Neuronal stem cell (in vitro differentiated cells): ENCODE measurements around the gene MYO3B.

Experiments
- DNase-seq: peaks from one replicate; pipeline ENCODE4 v3.0.0-alpha.2; 2013; ENCODE audit warnings: low spot score
- H2AFZ ChIP-seq: one replicate; pipeline ENCODE4 v1.6.1; 2013; ENCODE audit warnings: mild to moderate bottlenecking, low read length, inconsistent platforms
- H2AK5ac ChIP-seq: 2 replicates; pipeline ENCODE4 v1.6.1; 2013; ENCODE audit warnings: low read depth, mild to moderate bottlenecking, inconsistent platforms, low read length, moderate library complexity, mixed read lengths
- H2BK120ac ChIP-seq: 2 replicates; pipeline ENCODE4 v1.6.1; 2013; ENCODE audit warnings: low read depth, mild to moderate bottlenecking, inconsistent platforms, low read length, moderate library complexity, mixed read lengths
- H2BK12ac ChIP-seq: one replicate; pipeline ENCODE4 v1.6.1; 2013; ENCODE audit warnings: low read length, inconsistent platforms
- H2BK15ac ChIP-seq: 2 replicates; pipeline ENCODE4 v1.6.1; 2013; ENCODE audit warnings: mild to moderate bottlenecking, low read length, inconsistent platforms, mixed read lengths
- H2BK5ac ChIP-seq: one replicate; pipeline ENCODE4 v1.6.1; 2013; ENCODE audit warnings: inconsistent platforms, mild to moderate bottlenecking, low read length, moderate library complexity
- H3K14ac ChIP-seq: one replicate; pipeline ENCODE4 v1.6.1; 2013; ENCODE audit warnings: low read length, inconsistent platforms
- H3K18ac ChIP-seq: 2 replicates; pipeline ENCODE4 v1.6.1; 2013; ENCODE audit warnings: low read length, inconsistent platforms
- H3K23ac ChIP-seq: 2 replicates; pipeline ENCODE4 v1.6.1; 2013; ENCODE audit warnings: low read depth, mild to moderate bottlenecking, mixed read lengths, low read length, inconsistent platforms; ENCODE audit not compliant: poor library complexity
- H3K27ac ChIP-seq: replicated peaks from 3 replicates; pipeline ENCODE4 v1.5.1; 2013; ENCODE audit warnings: low read length, inconsistent platforms
- H3K27me3 ChIP-seq, 3 experiments: 2 replicates each; pipeline ENCODE4 v1.6.1; 2013; ENCODE audit warnings: low read length in 3 of 3, mild to moderate bottlenecking in 2 of 3, inconsistent platforms in 1 of 3, low read depth in 1 of 3, mixed read lengths in 1 of 3, moderate library complexity in 1 of 3; ENCODE audit not compliant: control insufficient read depth in 3 of 3, insufficient read depth in 3 of 3
- H3K36me3 ChIP-seq, 2 donors: replicated peaks in 1 of 2; 2 replicates each; pipeline ENCODE4 v1.6.1; 2013; ENCODE audit warnings: low read length in 2 of 2; ENCODE audit not compliant: control insufficient read depth in 2 of 2, insufficient read depth in 2 of 2
- H3K4ac ChIP-seq: 2 replicates; pipeline ENCODE4 v1.6.1; 2013; ENCODE audit warnings: inconsistent platforms, mild to moderate bottlenecking, low read length, moderate library complexity
- H3K4me1 ChIP-seq, 2 donors: 1 replicate in 1 of 2; 2 replicates in 1 of 2; pipeline ENCODE4 v1.6.1; 2013; ENCODE audit warnings: low read length in 2 of 2, low read depth in 1 of 2; ENCODE audit not compliant: control insufficient read depth in 2 of 2, insufficient read depth in 1 of 2
- H3K4me2 ChIP-seq: one replicate; pipeline ENCODE4 v1.6.1; 2013; ENCODE audit warnings: mild to moderate bottlenecking, low read length, inconsistent platforms; ENCODE audit not compliant: insufficient read depth, poor library complexity, severe bottlenecking
- H3K4me3 ChIP-seq, 2 donors: 2 replicates each; pipeline ENCODE4 v1.5.1; 2013; ENCODE audit warnings: low read length in 2 of 2, mild to moderate bottlenecking in 2 of 2, inconsistent platforms in 1 of 2, moderate library complexity in 1 of 2
- H3K79me1 ChIP-seq: one replicate; pipeline ENCODE4 v1.6.1; 2013; ENCODE audit warnings: low read depth, mild to moderate bottlenecking, inconsistent platforms, low read length, moderate library complexity
- H3K9ac ChIP-seq: one replicate; pipeline ENCODE4 v1.6.1; 2013; ENCODE audit warnings: mild to moderate bottlenecking, low read depth, low read length, inconsistent platforms; ENCODE audit not compliant: poor library complexity
- H3K9me3 ChIP-seq, 2 donors: replicated peaks in 1 of 2; 2 replicates each; pipeline versions ENCODE3 to v1.6.1; 2013; ENCODE audit warnings: low read length in 2 of 2, mild to moderate bottlenecking in 2 of 2, inconsistent platforms in 1 of 2, low read depth in 1 of 2, mixed read lengths in 1 of 2, moderate library complexity in 1 of 2; ENCODE audit not compliant: control insufficient read depth in 2 of 2, insufficient read depth in 1 of 2
- H4K8ac ChIP-seq: one replicate; pipeline ENCODE4 v1.6.1; 2013; ENCODE audit warnings: low read depth, mild to moderate bottlenecking, inconsistent platforms, low read length, moderate library complexity
- H4K91ac ChIP-seq: one replicate; pipeline ENCODE4 v1.6.1; 2013; ENCODE audit warnings: low read length, low read depth, mild to moderate bottlenecking, inconsistent platforms; ENCODE audit not compliant: poor library complexity
- WGBS, 2 donors: extraction: QIAGEN DNeasy Blood & Tissue Kit; methylation state at CpG; one replicate each; pipeline ENCODE4 v1.1.7; 2013; ENCODE audit warnings: missing lambda C conversion rate in 2 of 2, mixed read lengths in 1 of 2; ENCODE audit not compliant: insufficient read length in 2 of 2, insufficient replicate concordance in 1 of 2; ENCODE audit errors: extremely low coverage in 2 of 2; 5-methylcytosine and 5-hydroxymethylcytosine counted together

MYO3B gene

DNA sequence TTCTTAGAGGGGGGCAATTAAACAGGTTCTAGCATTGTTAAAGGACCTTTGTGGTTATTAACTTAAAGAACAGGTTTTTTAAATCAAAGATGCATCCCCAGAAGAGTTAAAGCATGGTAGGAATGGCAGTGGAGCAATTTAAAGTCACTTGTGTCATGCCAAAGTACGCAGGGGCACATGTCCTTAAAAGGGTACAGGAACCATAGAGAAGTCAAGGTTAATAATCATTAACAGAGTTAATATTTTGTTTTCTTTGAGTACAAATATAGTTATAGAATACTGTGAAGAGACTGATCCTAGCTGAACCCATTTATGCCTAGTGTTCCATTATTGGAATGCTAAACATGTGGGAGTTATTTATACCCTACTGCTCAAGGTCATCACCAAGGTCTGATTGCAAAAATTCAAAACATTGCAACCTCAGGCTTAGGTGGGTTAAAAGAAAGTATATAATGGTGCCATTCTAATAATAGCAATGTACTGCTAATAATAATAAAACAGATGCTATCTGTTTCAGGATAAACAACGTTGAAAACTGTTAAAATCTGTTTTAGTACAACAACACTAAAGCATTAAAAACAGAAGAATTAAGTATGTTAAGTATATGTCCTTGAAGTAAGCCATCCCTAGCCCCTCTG, 216.0 kb downstream of the MYO3B start:
- H3K4me1 ChIP-seq, result no peaks in the 10 kb centered on the region

GRCh38 chr2:170394641-170395387, 216.9 kb downstream of the MYO3B start:
- Histone ChIP-seq H3K27ac (no peak overlapping the region), H3K23ac (no peak overlapping the region), H3K4me3 (no peak overlapping the region), H3K4me1 (no peaks in the 10 kb centered on the region), H3K79me1 (no peaks in the 10 kb centered on the region), H3K4ac (no peak overlapping the region), H2AK5ac (no peak overlapping the region), H3K9me3 (no peaks in the 10 kb centered on the region), H2BK15ac (no peak overlapping the region), H3K14ac (no peak overlapping the region), H3K18ac (no peak overlapping the region), H3K9ac (no peak overlapping the region), H4K8ac (no peak overlapping the region), H2AFZ (no peak overlapping the region), H2BK120ac (no peak overlapping the region), H2BK5ac (no peak overlapping the region), H3K36me3 (peaks cover 0 to 5% of the 10 kb centered on the region in 2 donors), H4K91ac (no peak overlapping the region), H3K27me3 (peaks cover 0 to 8% (median 0%) of the 10 kb centered on the region in 3 experiments), H3K4me2 (no peak overlapping the region), H2BK12ac (no peak overlapping the region)
- no peak for DNase-seq

More for the DNA sequence above, 216.0 kb downstream of the MYO3B start:
- H2BK12ac ChIP-seq, result no peak overlapping the region
- no peak overlapping the region for H3K23ac ChIP-seq
- H3K9me3 ChIP-seq, result no peaks in the 10 kb centered on the region
- H3K14ac ChIP-seq, result no peak overlapping the region
- H3K79me1 ChIP-seq, result no peaks in the 10 kb centered on the region
- H2BK5ac ChIP-seq, result no peak overlapping the region
- H3K27me3 ChIP-seq, result peaks cover 0 to 8% (median 0%) of the 10 kb centered on the region in 3 experiments
- no peak overlapping the region for H2BK15ac ChIP-seq
- no peak overlapping the region for H2BK120ac ChIP-seq
- no peak overlapping the region for H3K4me2 ChIP-seq
- no peak overlapping the region for H3K4ac ChIP-seq
- no peak overlapping the region for H2AK5ac ChIP-seq
- WGBS, 2 donors, result no CpG with 5 or more reads among the region's 2 CpGs
- H3K9ac ChIP-seq, result no peak overlapping the region
- no peak overlapping the region for H3K18ac ChIP-seq
- no peak overlapping the region for H4K91ac ChIP-seq
- no peak for DNase-seq
- no peak overlapping the region for H2AFZ ChIP-seq
- H3K27ac ChIP-seq, result no peak overlapping the region
- peaks cover 0 to 8% of the 10 kb centered on the region in 2 donors for H3K36me3 ChIP-seq
- no peak overlapping the region for H4K8ac ChIP-seq
- H3K4me3 ChIP-seq, result no peak overlapping the region

DNA sequence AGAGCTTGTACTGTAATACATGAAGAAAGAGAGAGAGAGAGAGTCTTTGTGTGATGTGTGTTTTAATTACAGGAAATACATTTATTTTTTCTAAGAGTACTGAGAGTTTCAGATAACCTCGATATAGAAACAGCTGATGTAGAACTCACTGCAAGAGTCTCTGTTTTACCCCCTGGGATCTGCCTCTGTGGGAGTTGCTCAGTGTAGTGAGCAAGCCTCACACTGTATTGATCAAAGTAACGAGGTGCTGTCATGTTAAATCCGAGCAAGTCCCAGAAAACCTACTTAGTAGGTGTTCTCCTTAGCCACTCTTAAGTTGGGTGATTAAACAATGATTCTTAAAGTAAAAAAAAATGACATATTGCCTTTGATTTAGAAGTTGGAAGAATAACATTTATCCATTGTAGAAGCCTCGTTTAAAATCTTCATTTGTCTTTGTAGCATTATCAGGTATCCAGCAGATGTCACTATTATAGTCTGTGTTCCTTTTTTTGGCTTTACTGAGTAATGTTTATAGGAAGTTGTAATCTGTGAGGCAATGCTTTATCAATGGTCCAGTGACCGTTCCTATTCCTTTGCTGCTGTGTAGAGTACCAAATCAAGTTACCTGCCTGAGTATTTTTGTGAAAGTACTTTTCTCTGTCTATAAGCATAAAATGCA, 219.0 kb downstream of the MYO3B start:
- H3K18ac ChIP-seq, result no peak overlapping the region
- H3K36me3 ChIP-seq, result peaks cover 0 to 6% of the 10 kb centered on the region in 2 donors
- H3K4me2 ChIP-seq, result no peak overlapping the region
- no peak overlapping the region for H2BK5ac ChIP-seq
- H2BK15ac ChIP-seq, result no peak overlapping the region
- no peaks in the 10 kb centered on the region for H3K4me1 ChIP-seq
- no peak overlapping the region for H4K8ac ChIP-seq
- no peak overlapping the region for H3K23ac ChIP-seq
- H3K79me1 ChIP-seq, result no peaks in the 10 kb centered on the region
- WGBS, 2 donors, result no CpG with 5 or more reads among the region's 5 CpGs
- H2AK5ac ChIP-seq, result no peak overlapping the region
- H3K14ac ChIP-seq, result no peak overlapping the region
- H2AFZ ChIP-seq, result no peak overlapping the region
- no peaks in the 10 kb centered on the region for H3K9me3 ChIP-seq
- H2BK120ac ChIP-seq, result no peak overlapping the region
- DNase-seq, result no peak
- H3K27me3 ChIP-seq, result peaks cover 0 to 10% (median 0%) of the 10 kb centered on the region in 3 experiments
- H3K27ac ChIP-seq, result no peak overlapping the region
- H4K91ac ChIP-seq, result no peak overlapping the region
- no peak overlapping the region for H3K4ac ChIP-seq
- H2BK12ac ChIP-seq, result no peak overlapping the region
- H3K4me3 ChIP-seq, result no peak overlapping the region
- no peak overlapping the region for H3K9ac ChIP-seq

GRCh38 chr2:170401187-170401586, 223.2 kb downstream of the MYO3B start:
- no peak overlapping the region for H3K4me3 ChIP-seq
- H3K79me1 ChIP-seq, result no peaks in the 10 kb centered on the region
- H3K4me1 ChIP-seq, result no peaks in the 10 kb centered on the region
- no peak overlapping the region for H4K8ac ChIP-seq
- peak overlapping the region; percentile 58 for H3K14ac ChIP-seq
- H2AFZ ChIP-seq, result no peak overlapping the region
- peaks cover 0 to 3% of the 10 kb centered on the region in 2 donors for H3K36me3 ChIP-seq
- no peak overlapping the region for H3K23ac ChIP-seq
- H3K27ac ChIP-seq, result no peak overlapping the region
- H2BK15ac ChIP-seq, result no peak overlapping the region
- H2BK5ac ChIP-seq, result no peak overlapping the region
- H2AK5ac ChIP-seq, result no peak overlapping the region
- H3K4ac ChIP-seq, result no peak overlapping the region
- DNase-seq, result no peak
- no peaks in the 10 kb centered on the region for H3K9me3 ChIP-seq
- H3K18ac ChIP-seq, result no peak overlapping the region
- H3K27me3 ChIP-seq, result peaks cover 0 to 34% (median 0%) of the 10 kb centered on the region in 3 experiments
- no peak overlapping the region for H2BK12ac ChIP-seq
- H2BK120ac ChIP-seq, result no peak overlapping the region
- H3K9ac ChIP-seq, result no peak overlapping the region
- H4K91ac ChIP-seq, result no peak overlapping the region
- H3K4me2 ChIP-seq, result no peak overlapping the region
- WGBS, 2 donors, result no CpG with 5 or more reads among the region's 3 CpGs
